ENCODE results near the gene MSX2. TPM values are rescaled to one million over a fixed set of nuclear protein-coding genes. Genes with fewer than 3 reads are reported as not detected.

MSX2 gene
- total and polyA plus RNA-seq, 9 of the 15 experiments (the other 6 are each of a cell fraction or from before 2014, with no cell fraction given) = not detected

- CTCF ChIA-PET (ENCODE audit: low intra/inter-chr PET ratio) = no interaction called here
- no peaks in the 10 kb centered on the region for H3K36me3 ChIP-seq (ENCODE audit: control insufficient read depth, insufficient read depth, low read length)
- no peak overlapping the region for H3K9ac ChIP-seq (ENCODE audit: insufficient read depth in 1 of 2, low read depth in 2 of 2, low read length in 2 of 2)
- FAIRE-seq (no peak), DNase-seq (ENCODE audit: extremely low read depth in 1 of 4, low spot score in 3 of 4) (peak in 2 of 4 experiments; percentile 17 to 18), ATAC-seq (no peak)
- H3K79me2 ChIP-seq (ENCODE audit: control insufficient read depth, insufficient read depth, low read length) = no peaks in the 10 kb centered on the region
- 6% methylated on average over 39 of the region's 75 CpGs for WGBS (ENCODE audit: insufficient coverage, low coverage, missing lambda C conversion rate)
- no peak overlapping the region for H3K4me3 ChIP-seq
- TF ChIP-seq ZNF280B (CRISPR knock-in tag; IDR thresholded peaks at IDR 0.05) (no peak), MBD2 (IDR thresholded peaks at IDR 0.05; ENCODE audit: borderline replicate concordance, low read depth) (no peak)
- no peaks in the 10 kb centered on the region for H3K9me1 ChIP-seq (ENCODE audit: control insufficient read depth, insufficient read depth, low read length)
- H3K9me3 ChIP-seq (replicated peaks; ENCODE audit: control insufficient read depth, insufficient read depth, low read depth, low read length) = no peaks in the 10 kb centered on the region
- POLR2A ChIA-PET = no interaction called here
- H3K27ac ChIP-seq (ENCODE audit: extremely low read depth, low read depth, low read length) = no peak overlapping the region
- in situ Hi-C loops (cut with MboI) = no loop called here
- H4K20me1 ChIP-seq (replicated peaks; ENCODE audit: control insufficient read depth, insufficient read depth, low read length) = no peaks in the 10 kb centered on the region; the same call in 1 of the 2 replicates
- no peak overlapping the region for H3K4me2 ChIP-seq (ENCODE audit: insufficient read depth, low read length)
- no TSS peak for BruUV-seq (replicated peaks)
- H3K27me3 ChIP-seq (ENCODE audit: control insufficient read depth in 2 of 2, insufficient read depth in 2 of 2, low read length in 2 of 2) = peaks cover 31 to 58% of the 10 kb centered on the region in 2 experiments
- intact Hi-C loops (cut with micrococcal nuclease) = no loop called here
- H2AFZ ChIP-seq (ENCODE audit: low read depth, low read length) = no peak overlapping the region
- peaks cover 0 to 8% of the 10 kb centered on the region in 2 experiments; a peak in 1 of 5 replicates for H3K4me1 ChIP-seq (replicated peaks in 1 of 2; ENCODE audit: control insufficient read depth in 2 of 2, insufficient read depth in 2 of 2, low read length in 2 of 2)
Observed at GRCh38 chr5:174720612-174721529, 3.5 kb upstream of the MSX2 start.
